ENCODE data around the gene MYO1E.
"Not testable (repeated sequence)": the region's sequence is repeated elsewhere in the genome, so short reads cannot be mapped to it uniquely, and the experiment has no call there.

The MYO1E gene

DNA sequence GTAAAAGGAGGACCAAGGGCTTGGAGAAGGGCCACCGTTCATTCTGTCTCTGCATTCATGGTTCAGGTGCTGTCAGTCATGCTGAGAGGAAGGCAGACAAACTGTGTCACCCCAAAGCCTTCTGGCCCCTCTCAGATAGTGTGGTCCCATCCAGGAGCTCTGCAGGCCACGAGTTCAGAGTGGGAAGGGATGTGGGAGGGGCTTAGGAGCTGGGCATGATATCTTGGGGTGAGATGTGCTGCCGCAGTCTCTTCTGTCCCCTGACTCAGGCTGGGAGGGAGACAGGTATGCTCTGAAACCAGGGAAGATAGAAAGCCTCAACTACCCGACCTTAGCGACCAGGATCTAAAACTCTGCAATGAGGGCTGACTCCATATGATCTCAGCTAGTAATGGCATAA is 19.6 kb upstream of the MYO1E start:
- no peak overlapping the region for H3K4me3 ChIP-seq (ENCODE audit: low read length)
- no peak for DNase-seq (ENCODE audit: low read depth, low spot score)

DNA sequence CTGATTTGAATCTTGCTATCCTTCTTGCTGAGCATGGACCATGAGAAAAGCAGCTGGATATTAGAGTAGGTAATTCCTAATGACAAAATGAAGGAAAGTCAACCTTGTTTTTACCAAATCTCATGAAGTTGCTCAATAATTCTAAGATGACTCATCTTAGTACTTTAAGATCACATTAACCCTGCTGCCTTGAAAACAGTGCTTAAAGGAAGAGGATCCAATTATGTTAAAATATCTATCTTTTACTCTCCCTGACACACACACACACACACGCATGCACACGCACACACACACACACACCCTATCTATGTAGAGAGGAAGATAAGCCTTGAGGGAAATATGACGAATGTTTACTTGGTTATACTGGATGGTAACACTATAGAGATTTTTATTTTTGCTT is 16.0 kb upstream of the MYO1E start:
- no peak for DNase-seq (ENCODE audit: low read depth, low spot score)
- H3K4me3 ChIP-seq (ENCODE audit: low read length), result no peak overlapping the region

DNA sequence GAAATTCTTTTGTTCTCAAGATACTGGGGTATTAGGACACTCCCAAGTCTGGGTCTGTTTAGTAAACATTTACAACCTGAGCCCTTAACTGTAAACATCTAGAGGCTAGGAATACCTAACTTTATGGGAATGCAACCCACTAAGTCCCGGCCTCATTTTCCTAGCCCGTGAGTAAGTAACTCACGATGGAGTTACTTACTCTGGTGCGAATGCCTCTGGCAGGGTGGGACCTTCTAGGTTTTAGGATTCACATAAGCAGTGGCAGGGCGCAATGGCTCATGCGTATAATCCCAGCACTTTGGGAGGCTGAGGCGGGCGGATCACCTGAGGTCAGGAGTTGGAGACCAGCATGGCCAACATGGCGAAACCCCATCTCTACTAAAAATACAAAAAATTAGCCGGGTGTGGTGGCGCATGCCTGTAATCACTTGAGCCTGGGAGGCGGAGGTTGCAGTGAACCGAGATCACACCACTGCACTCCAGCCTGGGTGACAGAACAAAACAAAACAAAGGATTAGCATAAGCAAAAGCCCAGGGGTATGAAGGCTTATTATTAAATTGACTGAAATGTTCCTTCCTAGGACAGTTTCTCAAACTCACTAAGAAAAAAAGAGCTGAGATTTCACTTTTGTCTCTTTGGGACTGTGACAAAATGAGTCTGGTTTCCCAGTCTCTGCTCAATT is 14.7 kb upstream of the MYO1E start:
- DNase-seq (ENCODE audit: low read depth, low spot score); H3K4me3 ChIP-seq (ENCODE audit: low read length): not testable (repeated sequence)

DNA sequence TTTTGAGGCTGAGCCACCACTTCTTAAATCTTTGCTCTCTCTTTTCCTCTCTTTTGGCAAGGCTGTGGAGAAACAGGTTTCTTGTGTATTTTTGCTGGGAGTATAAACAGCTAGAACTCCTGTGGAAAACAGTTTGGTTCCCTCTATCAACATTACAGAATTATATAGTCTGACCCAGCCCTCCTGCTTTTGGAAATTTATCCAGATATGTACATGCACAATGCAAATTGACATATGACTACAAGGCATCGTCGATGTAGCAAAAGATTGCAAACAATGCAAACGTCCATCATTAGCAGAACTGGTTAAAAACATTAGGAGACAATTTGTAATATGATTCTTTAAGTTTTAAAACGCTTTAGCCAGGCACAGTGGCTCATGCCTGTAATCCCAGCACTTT is 12.5 kb upstream of the MYO1E start:
- DNase-seq (ENCODE audit: low read depth, low spot score), result no peak
- H3K4me3 ChIP-seq (ENCODE audit: low read length), result no peak overlapping the region

DNA sequence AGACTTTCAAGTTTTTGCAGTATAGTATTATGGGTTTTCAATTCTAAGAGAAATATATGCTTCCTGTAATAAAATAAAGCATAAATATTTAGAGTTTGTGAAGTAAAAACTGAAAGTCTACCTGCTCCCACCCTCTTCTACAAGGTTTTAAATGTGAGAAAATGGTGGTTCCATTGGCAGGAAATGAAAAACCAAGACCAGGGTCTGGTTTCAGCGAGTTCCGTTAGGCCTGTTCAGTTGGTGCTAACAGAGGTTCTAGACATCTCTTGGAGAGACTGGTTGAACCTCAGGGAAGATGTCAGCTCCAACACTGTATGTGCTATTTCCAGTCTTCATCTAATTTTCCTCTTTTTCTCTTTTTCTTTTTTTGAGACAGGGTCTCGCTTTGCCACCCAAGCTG is 11.8 kb upstream of the MYO1E start:
- DNase-seq (ENCODE audit: low read depth, low spot score), result peak; percentile 17
- no peak overlapping the region for H3K4me3 ChIP-seq (ENCODE audit: low read length)

DNA sequence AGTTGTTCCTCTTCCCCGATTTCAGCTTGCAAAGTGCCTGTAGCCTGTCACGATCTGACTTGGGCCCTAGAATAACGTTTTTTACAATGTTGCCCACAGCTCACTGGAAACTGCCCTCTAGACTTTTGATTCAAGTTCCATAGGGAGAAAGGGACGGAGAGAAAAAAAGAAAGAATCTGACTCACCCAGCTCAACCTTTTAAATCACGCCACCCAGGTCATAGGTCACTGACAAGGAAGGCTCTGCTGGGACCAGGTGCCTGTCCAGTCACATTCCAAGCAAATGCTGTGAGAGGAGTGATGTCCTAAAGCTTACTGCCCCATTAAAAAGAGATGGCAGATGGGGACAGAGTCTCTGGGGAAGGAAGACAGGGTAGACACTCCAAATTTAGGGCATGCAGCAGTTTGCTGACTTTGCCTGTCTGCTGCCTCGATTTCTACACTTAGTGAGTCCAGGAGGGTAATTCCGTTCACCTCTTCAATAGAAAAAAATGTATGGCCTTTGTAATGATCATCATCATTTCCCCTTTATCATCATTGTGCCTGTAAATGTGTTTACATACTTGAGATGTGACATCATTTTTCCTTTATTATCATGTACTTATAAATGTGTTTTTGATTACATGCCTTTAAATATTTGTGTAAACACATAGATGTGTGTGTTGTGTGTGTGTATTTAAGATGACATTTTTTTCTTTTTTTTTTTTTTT is 8.4 kb upstream of the MYO1E start:
- no peak for DNase-seq (ENCODE audit: low read depth, low spot score)
- H3K4me3 ChIP-seq (ENCODE audit: low read length), result no peak overlapping the region

DNA sequence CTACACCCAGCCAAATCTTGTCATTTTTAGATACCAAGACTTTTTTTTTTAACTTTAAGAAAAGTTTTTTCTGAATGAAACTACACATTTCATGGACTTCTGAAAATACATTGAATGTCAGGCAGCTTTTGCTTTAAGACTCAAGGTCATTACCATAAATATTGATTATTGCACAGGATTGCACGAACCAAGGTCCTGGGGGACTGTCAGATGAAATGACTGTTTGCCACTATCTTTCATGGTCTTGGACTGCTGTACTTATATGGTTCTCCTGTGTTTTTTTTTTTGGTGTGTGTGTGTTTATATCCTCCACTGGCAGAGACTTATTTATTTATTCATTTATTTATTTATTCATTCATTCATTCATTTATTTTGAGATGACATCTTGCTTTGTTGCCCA is 6.9 kb upstream of the MYO1E start:
- DNase-seq (ENCODE audit: low read depth, low spot score), result no peak
- H3K4me3 ChIP-seq (ENCODE audit: low read length), result no peak overlapping the region

DNA sequence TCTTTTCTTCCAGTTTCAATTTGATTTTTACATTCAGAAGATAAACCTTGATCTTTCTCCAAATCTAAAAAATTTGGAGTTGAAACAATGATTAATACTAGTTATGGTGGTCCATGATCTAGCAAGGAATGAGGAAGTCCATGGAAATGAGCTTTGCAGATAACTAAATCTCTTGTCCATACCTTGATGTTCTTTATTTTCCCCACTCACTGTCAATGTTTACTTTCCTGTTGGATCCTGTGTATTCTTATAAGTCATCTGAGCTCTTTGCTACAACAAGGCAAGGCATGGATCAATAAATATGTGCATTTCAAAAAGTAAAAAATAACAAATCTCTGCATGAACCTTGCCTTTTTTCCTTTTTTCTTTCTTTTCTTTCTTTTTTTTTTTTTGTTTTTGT is 6.2 kb upstream of the MYO1E start:
- no peak for DNase-seq (ENCODE audit: low read depth, low spot score)
- H3K4me3 ChIP-seq (ENCODE audit: low read length), result no peak overlapping the region

DNA sequence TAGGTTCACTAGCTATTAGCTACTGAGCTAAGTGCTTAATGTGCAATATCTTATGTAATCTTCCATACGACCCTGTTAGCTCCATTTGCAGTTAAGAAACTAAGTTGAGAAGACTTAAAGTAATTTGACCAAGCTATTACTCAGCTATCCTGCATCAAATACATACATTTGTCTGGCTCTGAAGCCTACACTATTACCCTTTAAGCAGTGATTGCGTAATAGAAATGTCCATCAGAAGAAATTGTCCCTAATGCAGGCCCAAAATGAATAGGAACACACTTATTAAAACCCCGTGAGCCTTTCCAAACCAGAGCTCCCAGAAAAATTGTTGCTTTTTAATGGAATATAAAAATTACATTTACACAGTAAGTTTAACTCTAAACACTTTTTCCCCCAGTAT is 5.3 kb upstream of the MYO1E start:
- H3K4me3 ChIP-seq (ENCODE audit: low read length), result no peak overlapping the region
- DNase-seq (ENCODE audit: low read depth, low spot score), result no peak

DNA sequence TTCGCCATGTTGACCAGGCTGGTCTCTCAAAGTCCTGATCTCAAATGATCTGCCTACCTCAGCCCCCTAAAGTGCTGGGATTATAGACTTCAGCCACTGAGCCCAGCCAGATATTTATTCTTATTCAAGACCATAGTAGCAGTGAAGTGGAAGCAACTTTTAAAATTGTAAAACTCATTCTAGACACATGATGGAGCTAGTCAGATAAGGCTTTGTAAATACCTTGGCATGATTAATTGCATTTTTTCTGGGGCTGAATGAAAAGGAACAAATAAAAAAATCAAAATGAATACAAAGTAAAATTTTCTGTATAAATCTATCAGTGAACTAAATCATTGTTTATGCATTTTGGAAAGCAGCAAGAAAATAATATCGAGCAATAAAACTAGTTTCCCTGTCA is 4.1 kb upstream of the MYO1E start:
- no peak overlapping the region for H3K4me3 ChIP-seq (ENCODE audit: low read length)
- DNase-seq (ENCODE audit: low read depth, low spot score), result no peak

DNA sequence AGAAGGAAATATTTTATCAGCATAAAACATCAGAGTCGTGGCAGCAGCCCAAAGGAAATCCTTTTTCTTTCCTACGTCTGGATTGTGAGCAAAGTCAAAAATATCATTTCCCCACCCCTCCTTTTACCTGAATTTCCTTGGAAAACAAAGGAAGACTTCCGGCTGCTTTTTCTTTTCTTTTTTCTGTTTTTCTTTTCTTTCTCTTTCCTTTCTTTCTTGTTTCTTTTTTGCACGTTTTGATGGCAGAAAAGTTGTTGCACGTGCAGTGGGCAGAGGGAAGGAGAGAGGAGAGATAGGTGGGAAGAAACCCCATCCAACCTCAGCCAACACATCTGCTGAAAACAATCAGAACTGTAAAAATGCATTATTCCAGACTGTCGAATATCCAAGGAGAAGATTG is 544 bp upstream of the MYO1E start:
- H3K4me3 ChIP-seq (ENCODE audit: low read length), result no peak overlapping the region
- DNase-seq (ENCODE audit: low read depth, low spot score), result no peak

DNA sequence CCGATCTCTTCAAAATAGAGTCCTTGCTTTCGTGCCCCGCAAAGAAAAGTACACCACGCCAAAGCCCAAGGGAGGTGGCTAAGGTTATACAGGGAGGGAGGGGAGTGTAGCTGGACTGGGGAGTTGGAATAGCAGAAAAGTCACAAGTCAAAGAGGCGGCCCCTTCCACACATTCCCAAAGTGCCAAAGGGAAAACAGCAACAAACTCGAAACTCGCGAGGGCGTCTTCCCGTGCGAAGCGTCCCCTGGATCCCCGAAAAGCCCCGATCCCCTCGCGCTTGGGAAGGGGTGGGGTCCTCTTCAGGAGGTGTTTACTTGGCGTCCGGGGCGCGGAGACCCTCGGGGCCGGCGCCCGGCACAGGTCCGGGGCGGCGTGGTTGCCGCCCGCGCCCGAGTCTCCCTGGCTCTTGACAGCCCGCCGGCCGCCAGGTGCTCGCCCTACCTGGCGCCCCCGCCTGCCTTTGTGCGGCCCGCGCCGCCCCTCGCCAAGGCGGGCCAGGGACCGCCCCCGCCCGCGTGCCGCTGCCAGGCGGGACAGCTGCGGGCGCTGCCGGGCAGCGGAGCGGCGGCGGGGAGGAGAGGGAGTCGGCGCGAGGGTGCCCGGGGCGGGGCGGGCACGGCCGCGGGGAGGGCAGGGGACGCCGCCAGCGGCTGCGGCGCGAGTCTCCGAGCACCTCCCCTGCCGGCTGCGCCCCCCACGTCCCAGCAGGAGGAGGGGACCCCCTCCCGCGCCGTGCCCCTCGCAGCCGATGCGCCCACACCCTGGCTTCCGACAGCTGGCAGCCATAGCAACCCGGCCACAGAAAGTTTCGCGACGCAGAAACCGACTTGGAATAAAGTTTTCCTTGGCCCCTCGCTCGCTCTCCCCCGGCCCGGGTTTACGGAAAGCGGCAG is 966 bp downstream of the MYO1E start:
- no peak for DNase-seq (ENCODE audit: low read depth, low spot score)

DNA sequence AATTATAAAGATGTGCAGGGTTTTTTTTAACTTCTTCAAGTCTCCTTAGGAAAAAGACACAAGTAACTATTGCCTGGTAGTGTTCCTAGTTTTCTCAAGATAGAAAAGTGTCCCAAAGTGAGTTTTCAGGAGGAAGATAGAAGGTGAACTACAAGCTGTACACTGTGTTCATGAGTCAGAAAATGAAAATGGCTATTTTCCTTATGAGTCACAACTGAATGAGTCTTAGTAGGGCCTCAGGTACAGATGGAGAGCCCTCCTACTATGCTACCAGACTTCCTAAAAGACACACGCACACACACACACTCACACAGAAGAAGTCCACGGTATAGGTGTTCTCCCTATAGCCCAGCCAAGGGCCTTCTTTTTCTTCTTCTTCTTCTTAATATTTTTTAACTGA is 3.1 kb downstream of the MYO1E start:
- DNase-seq (ENCODE audit: low read depth, low spot score), result no peak
- no peak overlapping the region for H3K4me3 ChIP-seq (ENCODE audit: low read length)

More for the DNA sequence above, 966 bp downstream of the MYO1E start:
- no peak overlapping the region; the same call in 1 of the 2 replicates for H3K4me3 ChIP-seq (ENCODE audit: low read length)

DNA sequence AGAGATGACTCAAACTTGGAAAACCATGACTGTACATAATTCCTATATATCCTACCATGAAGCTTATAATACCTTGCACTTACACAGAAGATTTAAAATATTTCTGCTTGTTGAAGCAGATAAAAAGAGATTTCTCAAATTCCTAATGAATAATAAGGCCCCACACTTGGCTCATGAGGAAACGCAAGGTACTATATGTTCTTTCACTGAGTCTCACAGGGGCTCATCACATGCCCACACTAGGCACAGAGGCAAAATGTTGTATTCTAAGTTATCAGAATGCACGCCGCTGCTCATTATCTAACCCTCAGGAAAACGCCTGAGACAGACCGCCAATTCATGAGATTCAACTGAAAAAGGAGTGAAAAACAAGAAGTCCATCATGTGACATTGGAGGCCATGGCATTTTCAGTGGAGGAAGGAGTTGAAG is 5.6 kb downstream of the MYO1E start:
- no peak for DNase-seq (ENCODE audit: low read depth, low spot score)
- no peak overlapping the region for H3K4me3 ChIP-seq (ENCODE audit: low read length)

DNA sequence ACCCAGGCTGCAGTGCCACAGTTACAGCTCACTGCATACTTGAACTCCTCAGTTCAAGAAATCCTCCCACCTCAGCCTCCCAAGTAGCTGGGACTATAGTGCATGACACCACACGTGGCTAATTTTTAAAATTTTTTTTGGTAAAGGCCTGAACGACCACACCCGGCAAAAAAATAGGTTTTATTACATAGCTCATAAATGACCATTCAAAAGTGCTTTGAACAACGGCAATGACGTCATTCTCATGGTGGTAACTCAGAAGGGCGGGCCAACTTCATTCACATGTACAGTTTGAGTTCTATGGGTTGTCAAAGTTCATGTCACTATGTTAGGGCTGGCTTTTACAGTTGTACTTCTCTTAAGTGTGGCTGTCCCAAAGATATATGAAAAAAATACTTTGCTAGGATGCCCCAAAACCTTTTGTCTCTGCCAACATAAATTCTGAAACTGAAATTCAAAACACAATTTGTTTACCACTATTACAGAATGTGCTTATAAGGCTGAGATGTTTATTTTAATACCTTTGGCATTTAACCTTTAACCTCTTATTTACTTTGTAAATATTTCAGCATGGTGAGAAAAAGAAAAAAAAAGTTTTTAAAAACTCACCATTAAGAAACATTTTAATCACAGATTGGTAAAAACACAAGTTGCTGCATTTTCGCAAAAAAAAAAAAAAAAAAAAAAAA is 6.2 kb downstream of the MYO1E start:
- no peak overlapping the region for H3K4me3 ChIP-seq (ENCODE audit: low read length)

DNA sequence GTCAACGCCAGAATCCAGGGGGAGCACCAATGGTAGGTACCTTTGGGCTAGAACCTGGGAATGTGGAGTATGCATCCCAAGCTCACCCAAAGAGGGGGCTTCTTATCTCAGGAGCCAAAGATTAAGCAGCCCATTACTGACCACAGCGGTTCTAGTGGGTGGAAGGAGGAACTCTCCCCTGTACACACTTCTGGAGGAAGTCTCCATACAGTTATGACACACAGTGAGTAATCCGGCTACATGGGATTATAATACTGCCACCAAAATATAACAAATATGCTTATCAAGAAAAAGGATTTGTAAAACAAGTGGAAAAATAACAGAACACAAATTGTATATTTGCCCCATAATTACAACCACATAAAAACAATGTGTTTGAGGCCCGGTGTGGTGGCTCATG is 8.4 kb downstream of the MYO1E start:
- no peak for DNase-seq (ENCODE audit: low read depth, low spot score)
- no peak overlapping the region for H3K4me3 ChIP-seq (ENCODE audit: low read length)

More for the DNA sequence above, 6.2 kb downstream of the MYO1E start:
- DNase-seq (ENCODE audit: low read depth, low spot score), result no peak

DNA sequence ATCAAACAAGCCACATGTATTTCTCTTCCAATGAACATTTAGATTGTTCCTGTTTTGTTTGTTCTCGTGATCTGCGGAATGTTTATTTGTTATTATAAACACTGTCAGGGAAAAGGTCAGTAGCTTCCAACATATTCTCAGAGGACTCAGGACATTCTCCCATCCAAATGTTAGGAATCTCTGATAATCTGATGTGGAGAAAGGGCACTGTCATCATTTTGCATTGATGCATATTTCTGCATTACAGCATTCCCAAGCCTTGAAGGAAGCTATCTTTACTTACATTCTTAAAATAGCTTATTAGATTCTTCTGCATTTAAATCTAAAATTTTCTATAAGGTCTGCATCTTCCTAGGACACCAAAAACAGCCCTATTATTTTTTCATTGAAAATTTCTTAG is 10.3 kb downstream of the MYO1E start:
- H3K4me3 ChIP-seq (ENCODE audit: low read length), result no peak overlapping the region
- no peak for DNase-seq (ENCODE audit: low read depth, low spot score)

DNA sequence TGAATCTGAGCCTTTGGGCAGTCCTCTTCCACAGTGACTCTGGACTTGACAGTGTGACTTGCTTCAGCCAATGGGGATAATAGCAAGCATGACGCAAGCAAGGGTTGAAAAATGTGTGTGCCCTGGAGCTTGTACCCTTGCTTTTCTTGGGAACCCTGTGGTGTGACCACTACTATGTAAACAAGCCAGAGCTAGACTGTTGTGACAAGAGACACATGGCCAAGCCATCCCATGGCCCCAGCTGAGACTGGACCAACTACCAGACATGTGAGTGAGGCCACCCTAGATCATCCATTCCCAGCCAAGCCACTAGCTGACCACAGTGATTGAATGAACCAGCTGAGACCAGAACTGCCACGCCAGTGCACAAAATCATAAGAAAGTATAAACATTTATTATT is 11.8 kb downstream of the MYO1E start:
- no peak for DNase-seq (ENCODE audit: low read depth, low spot score)
- H3K4me3 ChIP-seq (ENCODE audit: low read length), result no peak overlapping the region

DNA sequence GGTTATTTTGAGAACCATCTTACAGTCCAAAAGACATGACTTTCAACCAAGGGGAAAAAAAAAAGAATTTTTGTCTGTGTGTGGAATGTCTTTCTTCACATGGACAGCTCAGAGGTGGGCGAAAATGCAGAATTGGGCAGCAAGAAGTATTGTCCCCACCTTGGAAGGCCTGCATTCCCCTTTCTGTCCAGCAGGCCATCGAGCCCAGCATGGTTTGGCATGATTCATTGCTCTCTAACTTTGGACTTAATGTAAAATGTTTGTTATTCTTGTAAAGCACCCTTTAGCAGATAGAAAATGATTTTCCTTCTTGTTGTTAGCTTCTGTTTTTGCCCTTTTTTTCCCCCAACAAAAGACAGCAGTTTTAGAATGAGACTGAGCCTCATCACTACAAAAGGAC is 12.4 kb downstream of the MYO1E start:
- H3K4me3 ChIP-seq (ENCODE audit: low read length), result no peak overlapping the region
- DNase-seq (ENCODE audit: low read depth, low spot score), result no peak

DNA sequence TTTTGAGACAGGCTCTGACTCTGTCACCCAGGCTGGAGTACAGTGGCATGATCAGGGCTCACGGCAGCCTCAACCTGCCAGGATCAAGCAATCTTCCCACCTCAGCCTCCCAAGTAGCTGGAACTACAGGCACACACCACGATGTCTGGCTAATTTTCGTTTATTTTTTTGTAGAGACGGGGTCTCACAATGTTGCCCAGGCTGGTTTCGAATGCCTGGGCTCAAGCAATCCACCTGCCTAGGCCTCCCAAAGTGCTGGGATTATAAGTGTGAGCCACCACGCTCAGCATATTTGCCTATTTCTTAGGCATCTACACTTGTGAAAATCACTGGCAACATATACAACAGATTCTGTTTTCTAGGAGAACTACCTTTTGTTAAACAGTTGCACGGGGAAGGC is 16.9 kb downstream of the MYO1E start:
- no peak overlapping the region for H3K4me3 ChIP-seq (ENCODE audit: low read length)
- no peak for DNase-seq (ENCODE audit: low read depth, low spot score)
